Smooth muscle cell (in vitro differentiated cells): ENCODE results near the gene PRKCH. TPM values are rescaled to one million over a fixed set of nuclear protein-coding genes. Genes with fewer than 3 reads are reported as not detected.

ENCODE experiments used
- DNase-seq: peaks from one replicate; lab custom pipeline; 2025; ENCODE audit not compliant: unreplicated experiment; lab: John Stamatoyannopoulos, UW
- H2AFZ ChIP-seq: fragments of 200-600 bp; sonication (generic); 2 replicates; pipeline ENCODE4 v1.6.0; 2016; ENCODE audit warnings: antibody characterized with exemption, low read depth, mild to moderate bottlenecking
- H3F3A ChIP-seq: fragments of 200-600 bp; sonication (generic); 2 replicates; pipeline ENCODE4 v1.6.0; 2017; ENCODE audit warnings: antibody characterized with exemption, low read depth
- H3K27ac ChIP-seq: fragments of 200-600 bp; sonication (generic); 2 replicates; pipeline ENCODE4 v1.5.1; 2016; ENCODE audit warnings: low read depth, mild to moderate bottlenecking
- H3K27me3 ChIP-seq: fragments of 200-600 bp; sonication (generic); 2 replicates; pipeline ENCODE4 v1.6.1; 2016; ENCODE audit warnings: low read depth, mild to moderate bottlenecking
- H3K36me3 ChIP-seq: fragments of 200-600 bp; sonication (generic); 2 replicates; pipeline ENCODE4 v1.5.1; 2016; ENCODE audit warnings: low read depth
- H3K4me1 ChIP-seq: fragments of 200-600 bp; sonication (generic); 2 replicates; pipeline ENCODE4 v1.5.1; 2016; ENCODE audit warnings: low read depth
- H3K4me2 ChIP-seq: fragments of 200-600 bp; sonication (generic); 2 replicates; pipeline ENCODE4 v1.6.0; 2016; ENCODE audit warnings: mild to moderate bottlenecking
- H3K4me3 ChIP-seq: fragments of 200-600 bp; sonication (generic); 2 replicates; pipeline ENCODE4 v1.5.1; 2016; ENCODE audit warnings: mild to moderate bottlenecking
- H3K79me2 ChIP-seq: fragments of 200-600 bp; sonication (generic); 2 replicates; pipeline ENCODE4 v1.6.0; 2016; ENCODE audit warnings: low read depth, mild to moderate bottlenecking
- H3K9ac ChIP-seq: fragments of 200-600 bp; sonication (generic); 2 replicates; pipeline ENCODE4 v1.6.0; 2016; ENCODE audit warnings: low read depth
- H3K9me3 ChIP-seq: fragments of 200-600 bp; sonication (generic); replicated peaks from 2 replicates; pipeline ENCODE4 v1.5.1; 2016; ENCODE audit warnings: low read depth
- H4K20me1 ChIP-seq: fragments of 200-600 bp; sonication (generic); 2 replicates; pipeline ENCODE4 v1.6.0; 2016; ENCODE audit warnings: low read depth
- CTCF ChIP-seq: fragments of 200-600 bp; sonication (generic); IDR thresholded peaks from 2 replicates; pipeline ENCODE4 v1.5.1; 2017; ENCODE audit warnings: borderline replicate concordance, mild to moderate bottlenecking, antibody characterized with exemption; ENCODE audit not compliant: insufficient read depth, poor library complexity, severe bottlenecking
- WGBS: methylation state at CpG from one replicate; pipeline ENCODE4 v1.1.7; 2016; ENCODE audit warnings: low lambda C conversion rate; 5-methylcytosine and 5-hydroxymethylcytosine counted together
- polyA plus RNA-seq: library from polyadenylated mRNA; unstranded; fragments of >200 nt; fragmentation: Nextera tagmentation; extraction: Ambion mirVana; gene quantifications from 2 replicates; pipeline ENCODE4 v1.2.1, GENCODE V29; 2016
- total RNA-seq: library from RNA; depleted of rRNA; stranded (reverse); fragments of >200 nt; gene quantifications from 2 replicates; pipeline ENCODE4 v1.2.3, GENCODE V29; 2014

PRKCH gene
- total and polyA plus RNA-seq, 2 experiments from 2014 or later: 1.5 to 7.6 TPM

- no peak for DNase-seq
- no peak overlapping the region for H2AFZ ChIP-seq
- H3F3A ChIP-seq: no peaks in the 10 kb centered on the region
- no peak for TF ChIP-seq CTCF
- H3K9me3 ChIP-seq: no peaks in the 10 kb centered on the region
- no peak overlapping the region for H3K4me2 ChIP-seq
- no peaks in the 10 kb centered on the region for H4K20me1 ChIP-seq
- WGBS: 91% methylated on average over 5 of the region's 5 CpGs
- no peak overlapping the region for H3K4me3 ChIP-seq
- no peak overlapping the region for H3K9ac ChIP-seq
- no peaks in the 10 kb centered on the region for H3K27me3 ChIP-seq
- peaks cover 14% of the 10 kb centered on the region for H3K4me1 ChIP-seq
- no peaks in the 10 kb centered on the region for H3K36me3 ChIP-seq
- no peak overlapping the region for H3K27ac ChIP-seq
- H3K79me2 ChIP-seq: no peaks in the 10 kb centered on the region
Measured at GRCh38 chr14:61539631-61540030, 218.3 kb downstream of the PRKCH start.

- Histone ChIP-seq H3K79me2 (no peaks in the 10 kb centered on the region), H3F3A (peaks cover under 1% of the 10 kb centered on the region), H3K9me3 (no peaks in the 10 kb centered on the region), H3K4me2 (no peak overlapping the region), H3K4me3 (no peak overlapping the region), H3K4me1 (peaks cover 14% of the 10 kb centered on the region), H3K9ac (no peak overlapping the region), H3K27ac (no peak overlapping the region), H3K27me3 (no peaks in the 10 kb centered on the region), H4K20me1 (no peaks in the 10 kb centered on the region), H2AFZ (no peak overlapping the region), H3K36me3 (no peaks in the 10 kb centered on the region)
- DNase-seq: no peak
- TF ChIP-seq CTCF: no peak
- WGBS: 84% methylated on average over 7 of the region's 7 CpGs
Measured at GRCh38 chr14:61540931-61541330, 219.6 kb downstream of the PRKCH start.

- Histone ChIP-seq H3K9me3 (no peaks in the 10 kb centered on the region), H3K79me2 (no peaks in the 10 kb centered on the region), H3K27ac (no peak overlapping the region), H3K4me1 (peaks cover 13% of the 10 kb centered on the region), H3K9ac (no peak overlapping the region), H3K27me3 (no peaks in the 10 kb centered on the region), H4K20me1 (no peaks in the 10 kb centered on the region), H3K36me3 (no peaks in the 10 kb centered on the region), H2AFZ (no peak overlapping the region), H3K4me2 (no peak overlapping the region), H3K4me3 (no peak overlapping the region), H3F3A (peaks cover 14% of the 10 kb centered on the region)
- DNase-seq: no peak
- TF ChIP-seq CTCF: no peak
- 88% methylated on average over 8 of the region's 8 CpGs for WGBS
Measured at GRCh38 chr14:61542848-61543790, 221.7 kb downstream of the PRKCH start.

GRCh38 chr14:61543946-61544345 lies 222.6 kb downstream of the PRKCH start:
- H3K4me2 ChIP-seq: no peak overlapping the region
- WGBS: 94% methylated on average over 7 of the region's 7 CpGs

More at GRCh38 chr14:61543946-61544345, 222.6 kb downstream of the PRKCH start:
- DNase-seq: no peak
- H2AFZ ChIP-seq: no peak overlapping the region
- H3K36me3 ChIP-seq: no peaks in the 10 kb centered on the region
- H3K4me1 ChIP-seq: peaks cover 11% of the 10 kb centered on the region
- no peaks in the 10 kb centered on the region for H3K79me2 ChIP-seq
- H3K4me3 ChIP-seq: no peak overlapping the region
- no peaks in the 10 kb centered on the region for H4K20me1 ChIP-seq
- H3K9ac ChIP-seq: no peak overlapping the region
- H3K27ac ChIP-seq: no peak overlapping the region
- no peak for TF ChIP-seq CTCF
- H3K27me3 ChIP-seq: no peaks in the 10 kb centered on the region
- peaks cover 16% of the 10 kb centered on the region for H3F3A ChIP-seq
- no peaks in the 10 kb centered on the region for H3K9me3 ChIP-seq
